Activated CD4-positive, alpha-beta T cell treated with anti-CD3 and anti-CD28 coated beads, Interleukin-2, amount 10 ng/mL, durations not matched to agents 7 days and 5 days (primary cell): ENCODE data around the gene CCDC158. TPM values are rescaled to one million over a fixed set of nuclear protein-coding genes. Genes with fewer than 3 reads are reported as not detected.
"Not testable (repeated sequence)": the region's sequence is repeated elsewhere in the genome, so short reads cannot be mapped to it uniquely, and the experiment has no call there.

Experiments
- CTCF ChIA-PET: fragments of 350-600 bp; sonication (Branson Sonifier 250); formaldehyde crosslinking; loops from one replicate; lab custom pipeline; 2021; ENCODE audit warnings: antibody characterized with exemption; lab: Charles Lee
- POLR2A ChIA-PET: fragments of 350-600 bp; sonication (Branson Sonifier 250); formaldehyde crosslinking; loops from one replicate; lab custom pipeline; 2021; ENCODE audit warnings: antibody characterized with exemption; lab: Charles Lee
- DNase-seq: peaks from one replicate; pipeline ENCODE4 v3.0.0-alpha.2; 2020
- H3K27ac Mint-ChIP-seq: one replicate; pipeline ENCODE4 v1.8.0; 2021; ENCODE audit warnings: mild to moderate bottlenecking, moderate library complexity, mixed read lengths
- H3K27me3 Mint-ChIP-seq: one replicate; pipeline ENCODE4 v1.8.0; 2021; ENCODE audit warnings: mixed read lengths
- H3K36me3 Mint-ChIP-seq: one replicate; pipeline ENCODE4 v1.8.0; 2021; ENCODE audit warnings: low read depth, mixed read lengths
- H3K4me1 Mint-ChIP-seq: one replicate; pipeline ENCODE4 v1.8.0; 2021; ENCODE audit warnings: mixed read lengths
- H3K4me3 Mint-ChIP-seq: one replicate; pipeline ENCODE4 v1.8.0; 2021; ENCODE audit warnings: mild to moderate bottlenecking, moderate library complexity, mixed read lengths
- H3K9me3 Mint-ChIP-seq: one replicate; pipeline ENCODE4 v1.8.0; 2021; ENCODE audit warnings: mixed read lengths
- total RNA-seq, 2 experiments: library from RNA; stranded (reverse); gene quantifications; one replicate each; pipeline ENCODE4 v1.2.3, GENCODE V29; 2021

The CCDC158 gene
- total RNA-seq, 2 experiments from 2014 or later = not detected

GRCh38 chr4:76447393-76447851, 26.5 kb upstream of the CCDC158 start:
- no peaks in the 10 kb centered on the region for H3K9me3 Mint-ChIP-seq
- POLR2A ChIA-PET = no interaction called here
- no peak for DNase-seq
- CTCF ChIA-PET = no interaction called here
- no peak overlapping the region for H3K27ac Mint-ChIP-seq
- H3K36me3 Mint-ChIP-seq = no peaks in the 10 kb centered on the region
- H3K4me1 Mint-ChIP-seq = no peaks in the 10 kb centered on the region
- peaks cover 11% of the 10 kb centered on the region for H3K27me3 Mint-ChIP-seq
- H3K4me3 Mint-ChIP-seq = no peak overlapping the region

- H3K9me3 Mint-ChIP-seq = no peaks in the 10 kb centered on the region
- ChIA-PET CTCF (no interaction called here), POLR2A (no interaction called here)
- H3K36me3 Mint-ChIP-seq = no peaks in the 10 kb centered on the region
- H3K27ac Mint-ChIP-seq = no peak overlapping the region
- H3K27me3 Mint-ChIP-seq = peaks cover 8% of the 10 kb centered on the region
- H3K4me1 Mint-ChIP-seq = no peaks in the 10 kb centered on the region
- DNase-seq = no peak
- no peak overlapping the region for H3K4me3 Mint-ChIP-seq
Observed at GRCh38 chr4:76445911-76446310, 25.0 kb upstream of the CCDC158 start.

GRCh38 chr4:76443376-76443775, 22.4 kb upstream of the CCDC158 start:
- Mint-ChIP-seq H3K27ac (no peak overlapping the region), H3K27me3 (peaks cover 9% of the 10 kb centered on the region), H3K9me3 (no peaks in the 10 kb centered on the region), H3K36me3 (no peaks in the 10 kb centered on the region), H3K4me1 (no peaks in the 10 kb centered on the region), H3K4me3 (no peak overlapping the region)
- no peak for DNase-seq
- CTCF ChIA-PET = no interaction called here
- POLR2A ChIA-PET = no interaction called here

GRCh38 chr4:76442807-76443206, 21.9 kb upstream of the CCDC158 start:
- Mint-ChIP-seq H3K4me1 (no peaks in the 10 kb centered on the region), H3K9me3 (no peaks in the 10 kb centered on the region), H3K36me3 (no peaks in the 10 kb centered on the region), H3K27me3 (peaks cover 10% of the 10 kb centered on the region), H3K4me3 (no peak overlapping the region), H3K27ac (no peak overlapping the region)
- DNase-seq = no peak
- POLR2A ChIA-PET = no interaction called here
- CTCF ChIA-PET = no interaction called here

GRCh38 chr4:76441881-76442280, 20.9 kb upstream of the CCDC158 start:
- POLR2A ChIA-PET = no interaction called here
- CTCF ChIA-PET = interaction anchor here (0.6 kb wide), 1 partner anchor 463 kb away, joined by 3 read pairs; no protein-coding TSS in a partner anchor
- H3K36me3 Mint-ChIP-seq = no peaks in the 10 kb centered on the region
- peaks cover 16% of the 10 kb centered on the region for H3K27me3 Mint-ChIP-seq
- no peaks in the 10 kb centered on the region for H3K9me3 Mint-ChIP-seq
- H3K27ac Mint-ChIP-seq = no peak overlapping the region
- no peak for DNase-seq
- H3K4me3 Mint-ChIP-seq = no peak overlapping the region
- no peaks in the 10 kb centered on the region for H3K4me1 Mint-ChIP-seq

GRCh38 chr4:76439491-76439890, 18.6 kb upstream of the CCDC158 start:
- H3K27ac Mint-ChIP-seq = no peak overlapping the region

GRCh38 chr4:76435528-76436319, 14.8 kb upstream of the CCDC158 start:
- CTCF ChIA-PET = no interaction called here
- no peak overlapping the region for H3K27ac Mint-ChIP-seq
- H3K27me3 Mint-ChIP-seq = peaks cover 46% of the 10 kb centered on the region
- POLR2A ChIA-PET = interaction anchor here (0.9 kb wide), 1 partner anchor 68 kb away, joined by 4 read pairs; no protein-coding TSS in a partner anchor
- no peaks in the 10 kb centered on the region for H3K36me3 Mint-ChIP-seq
- H3K4me3 Mint-ChIP-seq = no peak overlapping the region
- H3K4me1 Mint-ChIP-seq = no peaks in the 10 kb centered on the region
- H3K9me3 Mint-ChIP-seq = no peaks in the 10 kb centered on the region
- DNase-seq = no peak

More at GRCh38 chr4:76439491-76439890, 18.6 kb upstream of the CCDC158 start:
- H3K9me3 Mint-ChIP-seq = no peaks in the 10 kb centered on the region
- no peaks in the 10 kb centered on the region for H3K36me3 Mint-ChIP-seq
- no peaks in the 10 kb centered on the region for H3K4me1 Mint-ChIP-seq
- DNase-seq = no peak
- peaks cover 35% of the 10 kb centered on the region for H3K27me3 Mint-ChIP-seq
- ChIA-PET CTCF (no interaction called here), POLR2A (no interaction called here)
- H3K4me3 Mint-ChIP-seq = no peak overlapping the region

GRCh38 chr4:76434901-76435527, 14.1 kb upstream of the CCDC158 start, which contains the start of gene SHROOM3:
SHROOM3 (plus strand) TSS chr4:76435229; CDS start chr4:76436053, 824 bp downstream.
- H3K27me3 Mint-ChIP-seq = peaks cover 46% of the 10 kb centered on the region
- H3K4me1 Mint-ChIP-seq = no peaks in the 10 kb centered on the region
- H3K9me3 Mint-ChIP-seq = no peaks in the 10 kb centered on the region
- CTCF ChIA-PET = no interaction called here
- no peak within 1 kb of the TSS for H3K27ac Mint-ChIP-seq
- POLR2A ChIA-PET = interaction anchor here (0.9 kb wide), 1 partner anchor 69 kb away, joined by 4 read pairs; no protein-coding TSS in a partner anchor
- no peak within 1 kb of the TSS for H3K4me3 Mint-ChIP-seq
- no peaks in the 10 kb centered on the region for H3K36me3 Mint-ChIP-seq
- no peak for DNase-seq

GRCh38 chr4:76430519-76431388, 9.8 kb upstream of the CCDC158 start:
- no peaks in the 10 kb centered on the region for H3K4me1 Mint-ChIP-seq
- peaks cover 27% of the 10 kb centered on the region for H3K27me3 Mint-ChIP-seq
- H3K9me3 Mint-ChIP-seq = no peaks in the 10 kb centered on the region
- H3K36me3 Mint-ChIP-seq = no peaks in the 10 kb centered on the region
- H3K4me3 Mint-ChIP-seq = no peak overlapping the region
- H3K27ac Mint-ChIP-seq = no peak overlapping the region
- CTCF ChIA-PET = interaction anchor here (0.6 to 1.4 kb wide), 3 partner anchors 13 to 152 kb away, joined by 3 to 5 read pairs (median 3); no protein-coding TSS in a partner anchor
- DNase-seq = peak; percentile 32
- POLR2A ChIA-PET = interaction anchor here (0.8 kb wide), 1 partner anchor 102 kb away, joined by 4 read pairs; no protein-coding TSS in a partner anchor

- Mint-ChIP-seq H3K27ac (no peak overlapping the region), H3K4me3 (no peak overlapping the region), H3K36me3 (no peaks in the 10 kb centered on the region), H3K4me1 (no peaks in the 10 kb centered on the region), H3K27me3 (peaks cover 23% of the 10 kb centered on the region), H3K9me3 (no peaks in the 10 kb centered on the region)
- ChIA-PET POLR2A (no interaction called here), CTCF (no interaction called here)
- no peak for DNase-seq
Observed at GRCh38 chr4:76429636-76430035, 8.7 kb upstream of the CCDC158 start.

GRCh38 chr4:76426272-76426671, 5.3 kb upstream of the CCDC158 start:
- Mint-ChIP-seq H3K9me3 (no peaks in the 10 kb centered on the region), H3K27ac (no peak overlapping the region), H3K4me1 (peaks cover 5% of the 10 kb centered on the region), H3K4me3 (no peak overlapping the region), H3K36me3 (no peaks in the 10 kb centered on the region), H3K27me3 (peaks cover 19% of the 10 kb centered on the region)
- CTCF ChIA-PET = no interaction called here
- no peak for DNase-seq
- POLR2A ChIA-PET = no interaction called here

GRCh38 chr4:76423159-76423558, 2.2 kb upstream of the CCDC158 start:
- H3K27me3 Mint-ChIP-seq = peaks cover 35% of the 10 kb centered on the region

More at GRCh38 chr4:76423159-76423558, 2.2 kb upstream of the CCDC158 start:
- H3K36me3 Mint-ChIP-seq, CTCF ChIA-PET, H3K4me1 Mint-ChIP-seq, H3K4me3 Mint-ChIP-seq, DNase-seq, POLR2A ChIA-PET, H3K9me3 Mint-ChIP-seq, H3K27ac Mint-ChIP-seq: not testable (repeated sequence)
